SKM-1 treated with dmso at 0.1 percent for 144 hours (cell line): ENCODE results near the gene C17orf75.

Experiments
- DNase-seq: peaks from one replicate; lab custom pipeline; 2025; ENCODE audit not compliant: unreplicated experiment; lab: John Stamatoyannopoulos, UW

C17orf75 gene

DNA sequence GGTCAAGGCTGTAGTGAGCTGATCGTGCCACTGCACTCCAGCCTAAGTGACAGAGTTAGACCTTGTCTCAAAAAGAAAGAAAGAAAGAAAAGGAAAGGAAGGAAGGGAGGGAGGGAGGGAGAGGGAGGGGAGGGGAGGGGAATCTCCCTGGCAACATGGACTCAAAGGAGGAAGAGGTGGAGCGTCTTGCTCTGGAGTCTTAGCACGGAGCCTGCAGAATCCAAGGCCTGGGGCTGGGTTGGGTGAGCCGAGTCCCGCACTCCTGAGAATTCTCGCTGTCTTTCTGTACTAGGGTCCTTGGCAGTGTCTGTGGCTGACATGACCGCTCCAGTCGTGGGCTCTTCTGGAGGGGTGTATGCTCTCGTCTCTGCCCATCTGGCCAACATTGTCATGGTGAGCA, 36.9 kb downstream of the C17orf75 start:
- DNase-seq: no peak

DNA sequence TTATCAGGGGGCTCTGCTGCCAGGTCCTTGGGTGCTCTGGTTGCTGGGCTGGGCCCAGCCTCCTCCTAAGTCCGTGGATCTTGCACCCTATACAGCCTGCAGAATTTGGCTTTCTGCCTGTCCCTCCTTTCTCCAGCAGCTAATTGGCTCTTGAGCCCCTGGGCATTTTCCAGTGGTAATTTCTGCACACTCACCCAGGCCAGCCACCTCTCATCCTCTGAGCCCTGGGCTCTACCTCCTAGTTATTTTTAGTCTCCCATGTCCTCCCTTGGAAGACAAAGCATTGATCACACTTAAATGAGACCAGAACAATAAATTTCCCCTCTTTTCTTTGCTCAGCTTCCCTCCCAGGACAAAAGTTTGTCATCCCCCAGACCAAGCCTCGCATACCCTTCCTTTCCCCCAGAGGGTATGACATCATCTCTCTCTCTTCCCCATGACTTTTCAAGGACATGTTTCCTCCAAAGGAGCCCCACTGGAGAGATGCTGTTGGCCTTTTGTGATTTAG, 38.1 kb downstream of the C17orf75 start:
- no peak for DNase-seq

DNA sequence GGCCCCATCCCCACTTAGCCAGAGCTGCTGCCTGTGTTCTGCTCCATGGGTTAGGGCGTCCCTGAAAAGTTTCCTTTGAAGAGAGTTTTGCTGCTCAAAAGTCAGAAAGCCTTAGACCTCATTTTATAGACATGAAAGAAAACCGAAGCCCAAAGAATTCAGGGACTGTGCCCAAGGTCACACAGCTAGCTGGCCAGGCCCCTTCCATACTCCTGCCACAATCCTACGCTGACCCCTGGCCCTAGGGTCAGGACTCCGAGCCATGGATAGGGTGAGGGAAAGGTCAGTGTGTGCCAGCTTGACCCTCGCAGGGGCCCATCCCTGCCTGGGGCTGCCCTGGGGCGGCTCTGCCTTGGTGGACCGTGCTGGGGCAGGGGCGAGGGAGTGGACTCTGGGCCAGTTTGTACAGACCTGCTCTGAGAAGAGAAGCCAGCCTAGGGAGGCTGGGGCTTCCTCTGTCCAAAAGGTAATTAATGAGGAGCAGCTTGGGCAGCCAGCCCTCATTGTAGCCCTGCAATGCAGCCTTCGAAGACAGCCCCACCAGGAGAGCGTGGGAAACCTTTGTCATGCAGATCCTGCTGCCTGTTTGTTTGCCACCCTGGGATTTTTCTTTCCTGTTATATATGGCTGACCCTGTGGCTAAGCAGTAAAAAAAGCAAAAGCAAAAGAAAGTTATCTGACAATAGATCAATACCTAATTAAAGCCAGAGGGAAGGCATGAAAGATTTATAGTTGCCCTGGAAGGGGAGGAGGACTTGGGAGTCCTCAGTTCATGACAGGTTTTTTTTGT, 38.9 kb downstream of the C17orf75 start:
- no peak for DNase-seq

DNA sequence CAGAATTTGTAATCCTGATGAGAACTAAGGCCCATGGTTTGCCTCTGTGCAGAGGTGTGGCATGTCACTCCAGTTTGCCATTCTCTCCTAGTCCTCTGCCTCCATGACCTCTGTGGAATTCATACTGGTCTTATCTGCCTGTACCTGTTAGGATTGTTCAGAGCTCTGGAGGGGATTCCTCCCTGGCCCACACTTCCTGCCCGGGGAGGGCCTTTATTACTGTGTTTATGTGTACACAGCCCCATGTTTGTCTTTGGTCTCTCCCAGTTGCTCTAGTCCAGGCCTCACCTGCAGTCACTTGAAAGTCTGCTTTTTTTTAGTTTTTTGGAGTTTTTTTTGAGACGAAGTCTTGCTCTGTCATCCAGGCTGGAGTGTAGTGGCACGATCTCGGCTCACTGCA, 39.9 kb downstream of the C17orf75 start:
- DNase-seq: no peak

DNA sequence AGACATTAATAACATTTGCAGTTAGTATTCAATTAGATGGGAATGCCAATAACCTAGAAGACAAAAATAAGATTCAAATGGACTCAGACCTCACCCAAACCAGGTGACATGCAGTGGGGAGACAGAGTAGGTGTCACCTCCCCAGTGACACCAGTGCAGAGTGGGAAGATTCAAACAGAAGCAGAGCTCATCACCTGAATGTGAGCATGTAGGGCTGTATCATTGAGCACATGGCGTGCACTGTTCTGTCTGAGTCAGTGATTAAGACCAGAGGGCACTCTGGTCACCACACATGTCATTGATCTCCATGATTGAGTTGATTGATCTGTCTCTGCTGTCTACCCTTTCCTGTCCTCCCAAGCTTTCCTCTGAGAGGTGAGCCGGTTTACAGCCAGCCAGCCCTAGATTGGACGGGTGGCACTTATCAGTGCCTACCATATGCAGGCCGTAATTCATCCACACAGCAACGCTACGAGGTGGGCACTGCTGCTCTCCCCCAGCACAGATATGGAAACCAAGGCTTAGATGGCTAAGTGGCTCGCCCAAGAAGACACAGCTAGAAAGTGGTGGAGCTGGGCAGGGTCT, 42.3 kb downstream of the C17orf75 start:
- no peak for DNase-seq

DNA sequence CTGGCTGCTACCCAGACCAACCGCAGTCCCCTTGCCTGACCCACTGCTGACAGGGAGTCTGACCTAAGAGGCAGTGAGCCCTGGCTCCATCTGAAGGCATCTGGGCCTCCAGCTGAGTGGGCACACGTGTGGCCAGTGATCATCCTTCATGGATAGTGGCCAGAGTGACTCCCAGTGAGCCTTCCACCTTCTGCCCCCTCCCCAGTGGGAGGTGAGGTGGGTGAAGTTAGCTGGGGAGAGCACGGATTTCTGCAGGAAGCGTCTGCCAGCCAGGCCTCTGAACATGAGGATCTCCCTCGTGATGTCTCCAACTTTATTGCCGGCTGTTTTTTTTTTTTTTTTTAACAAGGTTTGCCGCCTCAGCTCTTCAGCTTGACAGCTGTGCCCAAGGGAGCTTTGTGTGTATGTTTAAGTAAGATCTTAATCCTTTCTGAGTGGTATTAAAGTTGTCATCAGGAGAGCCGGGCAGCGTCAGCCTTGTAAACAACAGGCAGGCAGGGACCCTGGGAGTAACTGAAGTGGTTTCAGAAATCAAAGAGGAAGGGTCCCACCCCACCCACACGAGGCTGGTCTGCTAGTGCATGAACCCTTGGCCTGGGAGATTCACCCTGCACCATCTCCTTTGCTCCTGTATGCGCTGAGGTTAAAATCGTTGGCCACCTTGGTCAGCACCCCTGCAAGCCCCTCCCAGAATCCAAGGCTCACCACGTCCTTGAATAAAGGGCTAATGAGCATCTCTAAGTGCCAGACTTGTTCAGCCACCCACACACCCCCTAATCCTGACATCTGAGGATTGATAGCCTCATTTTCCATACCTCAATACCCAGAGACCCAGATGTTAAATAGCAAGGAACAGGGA, 43.0 kb downstream of the C17orf75 start:
- DNase-seq: no peak

DNA sequence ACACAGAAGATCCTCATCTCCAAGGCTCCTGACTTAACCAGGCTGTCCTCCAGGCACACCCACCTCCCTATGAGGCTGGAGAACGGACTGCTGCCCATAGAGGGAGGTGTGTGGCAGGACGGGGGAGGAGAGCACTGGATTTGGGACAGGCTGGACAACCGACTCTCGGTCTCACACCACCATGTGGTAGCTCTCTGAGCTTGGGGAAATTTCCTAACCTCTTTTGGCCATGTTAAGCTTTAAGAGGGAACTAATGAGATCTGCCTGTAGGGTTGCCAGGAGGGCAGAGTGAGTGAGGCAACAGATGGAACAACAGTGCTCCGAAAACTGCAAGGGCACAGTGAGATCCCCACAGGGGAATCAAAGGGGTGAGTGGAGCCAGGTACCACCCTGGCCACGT, 43.7 kb downstream of the C17orf75 start:
- no peak for DNase-seq

DNA sequence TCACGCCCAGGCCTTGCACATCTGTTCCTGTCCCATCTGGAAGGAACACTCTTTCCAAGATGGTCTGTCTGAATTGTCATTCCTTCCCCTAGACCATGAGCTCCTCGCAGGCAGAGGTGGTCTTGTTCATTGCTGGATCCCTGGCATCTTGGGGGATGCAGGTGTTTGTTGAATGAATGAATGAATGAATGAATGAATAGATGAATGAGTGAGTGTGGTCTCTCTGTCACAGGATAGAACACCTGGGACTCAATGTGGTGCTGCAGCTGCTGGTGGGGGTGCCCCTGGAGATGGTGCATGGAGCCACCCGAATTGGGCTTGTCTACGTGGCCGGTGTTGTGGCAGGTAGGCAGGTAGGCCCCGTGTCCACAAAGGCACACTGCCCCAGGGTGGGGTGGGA, 44.1 kb downstream of the C17orf75 start:
- no peak for DNase-seq

DNA sequence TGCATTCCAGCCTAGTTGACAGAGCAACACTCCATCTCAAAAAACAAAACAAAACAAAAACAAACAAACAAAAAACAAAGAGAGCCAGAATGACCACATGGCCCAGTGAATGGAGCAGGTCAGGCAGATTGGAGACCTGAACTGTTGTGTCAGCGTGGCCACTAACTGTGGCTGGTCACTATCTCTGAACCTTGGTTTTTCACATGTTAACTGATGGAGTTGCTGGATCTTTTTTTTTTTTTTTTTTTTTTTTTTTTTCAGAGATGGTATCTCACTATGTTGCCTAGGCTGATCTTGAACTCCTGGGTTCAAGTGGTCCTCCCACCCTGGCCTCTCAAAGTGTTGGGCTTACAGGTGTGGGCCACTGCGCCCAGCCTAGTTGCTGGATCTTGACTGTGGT, 44.5 kb downstream of the C17orf75 start:
- no peak for DNase-seq

DNA sequence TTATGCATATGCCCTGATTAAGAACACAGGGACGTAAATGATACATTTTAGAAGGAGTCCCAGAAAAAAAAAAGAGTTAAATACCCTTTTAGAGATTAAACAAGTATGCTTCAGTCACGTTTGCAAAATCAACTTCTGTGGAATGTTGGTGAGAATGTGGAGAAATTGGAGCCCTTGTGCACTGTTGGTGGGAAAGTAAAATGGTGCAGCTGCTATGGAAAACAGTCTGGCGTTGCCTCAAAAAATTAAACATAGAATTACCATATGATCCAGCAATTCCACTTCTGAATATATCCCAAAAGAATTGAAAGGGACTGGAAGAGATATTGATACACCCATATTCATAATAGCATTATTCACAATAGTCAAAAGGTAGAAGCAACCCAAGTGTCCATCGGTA, 49.9 kb downstream of the C17orf75 start:
- no peak for DNase-seq

DNA sequence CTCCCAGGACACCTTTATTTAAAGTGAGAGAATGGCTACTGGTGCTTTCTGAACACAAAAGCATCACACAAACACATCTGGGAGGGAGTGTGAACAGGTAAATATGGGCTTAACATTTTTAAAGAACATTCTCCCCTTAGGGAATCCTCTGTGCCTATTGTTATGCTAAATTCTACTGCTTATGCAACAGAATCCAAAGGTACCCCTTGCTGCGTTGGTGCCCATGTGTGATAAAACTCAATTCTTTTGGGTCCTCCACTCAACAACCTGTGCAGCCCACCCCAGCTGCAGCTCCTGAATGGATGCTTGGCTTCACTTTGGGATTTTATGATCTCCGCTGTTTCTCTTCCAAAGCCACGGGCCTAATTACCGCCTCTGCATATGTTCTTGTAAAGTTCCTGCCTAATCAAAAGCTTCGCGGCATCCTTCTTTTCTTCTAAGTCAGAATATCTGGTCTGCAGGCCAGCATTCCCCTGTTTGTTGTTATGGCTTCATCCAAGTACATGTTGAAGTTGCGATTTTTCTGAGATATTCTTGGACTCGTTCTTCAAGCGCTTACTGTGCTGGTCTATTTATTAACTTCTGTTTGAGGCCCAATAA, 52.4 kb downstream of the C17orf75 start:
- no peak for DNase-seq

DNA sequence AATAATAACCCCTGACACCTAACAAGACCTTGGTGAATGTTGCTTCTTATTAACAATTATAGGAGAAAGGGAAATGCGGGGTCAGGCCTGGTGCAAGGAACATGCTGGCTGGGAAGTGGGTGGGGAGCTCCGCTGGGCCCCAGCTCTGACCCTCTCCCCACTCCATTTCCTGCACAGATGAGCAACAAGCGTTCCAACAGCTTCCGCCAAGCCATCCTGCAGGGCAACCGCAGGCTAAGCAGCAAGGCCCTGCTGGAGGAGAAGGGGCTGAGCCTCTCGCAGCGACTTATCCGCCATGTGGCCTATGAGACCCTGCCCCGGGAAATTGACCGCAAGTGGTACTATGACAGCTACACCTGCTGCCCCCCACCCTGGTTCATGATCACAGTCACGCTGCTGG, 53.4 kb downstream of the C17orf75 start:
- DNase-seq: no peak

DNA sequence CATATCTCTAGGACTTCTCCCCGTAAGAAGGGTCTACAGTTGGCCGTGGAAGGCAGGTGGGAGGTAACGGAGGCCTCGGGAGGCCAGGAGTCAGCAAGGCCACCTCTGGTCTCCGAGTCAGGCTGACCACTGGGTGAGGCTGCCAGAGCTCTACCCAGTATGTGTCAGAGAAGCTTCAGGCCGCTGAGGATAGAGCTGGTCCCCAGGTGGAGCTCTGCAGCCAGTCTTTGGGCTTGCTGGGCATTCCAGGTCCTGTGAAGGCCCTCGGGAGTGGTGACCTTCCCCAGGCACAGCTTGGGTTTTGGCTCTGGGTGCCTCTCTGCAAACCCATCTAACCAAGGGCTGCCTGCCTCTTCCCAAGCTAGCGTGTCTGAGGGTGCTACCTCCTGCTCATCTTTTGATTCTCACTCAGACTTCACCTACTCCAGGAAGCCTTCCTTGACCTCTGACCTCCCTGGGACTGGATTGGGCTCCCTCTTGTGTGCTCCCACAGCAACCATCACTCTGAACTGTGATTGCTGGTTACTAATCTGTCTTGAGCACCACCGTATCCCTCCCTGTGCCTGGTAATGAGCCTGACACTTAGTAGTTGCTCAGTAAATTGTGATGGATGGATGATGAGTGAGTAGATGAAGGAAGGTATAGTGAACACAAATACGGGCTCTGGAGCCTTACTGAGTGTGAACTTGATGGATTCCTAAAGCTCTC, 54.0 kb downstream of the C17orf75 start:
- DNase-seq: no peak

DNA sequence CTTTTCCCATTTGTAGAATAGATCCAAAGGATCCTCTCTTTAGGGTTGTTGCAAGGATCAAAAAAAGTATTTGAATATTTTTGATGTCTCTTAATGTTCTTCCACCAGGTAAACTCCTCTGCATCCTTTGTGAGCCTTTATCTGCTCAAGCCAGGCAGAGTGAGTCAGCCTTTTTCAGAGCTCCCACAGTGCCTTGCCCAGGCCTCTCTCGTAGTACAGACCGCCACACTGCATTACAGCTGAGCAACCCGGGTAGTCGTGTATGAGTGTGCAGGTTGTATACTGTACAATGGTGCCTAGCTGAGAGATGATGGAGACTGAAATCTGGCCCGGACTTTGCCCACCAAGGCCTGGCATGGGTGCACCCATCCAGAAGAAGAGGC, 55.5 kb downstream of the C17orf75 start:
- DNase-seq: no peak

DNA sequence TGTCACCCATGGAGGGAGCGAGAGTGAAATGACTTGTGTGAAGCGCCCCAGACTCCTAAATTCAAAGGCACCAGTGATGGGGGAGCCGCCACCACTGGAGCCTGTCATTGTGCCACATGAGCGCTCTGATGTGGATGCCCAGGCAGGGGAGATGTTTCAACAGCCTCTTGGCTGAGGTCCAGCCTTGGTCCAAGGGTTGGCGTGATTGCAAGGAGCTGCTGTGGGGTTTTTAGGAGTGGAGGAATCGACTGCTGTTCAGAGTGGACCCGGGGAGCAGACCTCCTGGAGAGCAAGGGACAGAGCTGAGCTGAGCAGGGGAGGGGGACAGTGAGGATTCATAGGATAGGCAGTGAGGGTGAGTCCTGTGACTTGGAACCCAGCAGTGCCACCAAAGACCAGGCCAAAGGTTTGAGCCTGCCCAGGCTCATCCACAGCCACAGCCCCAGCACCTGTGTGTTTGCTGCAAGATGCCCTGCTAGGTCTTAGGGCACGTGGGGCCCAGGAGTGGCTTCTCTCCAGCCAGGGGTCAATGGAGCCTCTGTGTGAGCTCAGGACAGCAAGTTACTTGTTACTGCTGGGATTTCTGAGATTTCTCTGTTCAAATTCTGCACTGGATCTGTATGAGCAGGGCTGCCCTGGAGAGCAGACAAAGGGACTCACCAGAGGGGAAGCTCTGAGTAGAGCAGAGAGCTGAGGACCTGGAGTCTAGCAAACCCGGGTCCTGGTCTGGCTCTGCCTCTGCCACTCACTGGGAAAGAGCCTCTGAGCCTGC, 56.0 kb downstream of the C17orf75 start:
- DNase-seq: no peak

DNA sequence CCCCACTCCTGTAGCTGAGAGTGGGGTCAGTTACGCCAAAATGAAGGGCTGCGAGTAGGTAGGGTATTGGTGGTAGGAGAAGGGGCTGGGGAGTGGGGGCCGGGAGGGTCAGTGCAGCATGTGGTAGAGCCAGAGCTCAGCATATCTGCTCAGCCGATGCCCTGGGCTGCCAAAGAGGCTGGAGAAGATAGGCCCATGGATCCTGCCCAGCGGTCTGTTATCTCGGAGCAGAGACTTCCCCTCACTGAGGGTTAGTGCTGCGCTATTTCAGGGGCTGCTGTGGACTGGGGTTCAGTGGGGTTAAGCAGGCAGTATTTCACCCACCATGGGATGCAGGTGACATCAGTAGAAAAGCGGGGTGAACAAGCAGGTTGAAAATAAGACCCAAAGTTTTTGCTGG, 56.7 kb downstream of the C17orf75 start:
- no peak for DNase-seq

DNA sequence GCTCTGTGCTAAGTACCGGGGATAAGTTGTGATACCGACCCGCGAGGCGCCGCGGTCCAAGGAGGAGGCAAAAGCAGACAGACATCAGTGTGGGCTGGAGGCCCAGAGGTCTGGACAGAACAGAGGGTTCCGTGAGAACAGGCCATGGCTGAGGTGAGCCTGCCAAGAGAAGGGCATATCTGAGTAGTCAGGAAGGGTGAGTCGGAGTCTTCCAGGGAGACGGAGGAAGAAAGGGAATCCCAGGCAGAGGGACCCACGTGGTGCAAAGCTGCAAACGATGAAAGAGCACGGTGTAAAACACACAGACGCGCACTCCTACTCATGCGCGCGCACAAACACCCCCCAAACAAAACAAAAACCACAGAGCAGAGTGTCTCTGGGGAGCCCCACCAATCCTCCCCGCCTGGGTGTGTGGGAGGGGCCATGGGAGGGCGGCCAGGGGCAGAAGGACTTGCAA, 58.2 kb downstream of the C17orf75 start:
- DNase-seq: no peak

DNA sequence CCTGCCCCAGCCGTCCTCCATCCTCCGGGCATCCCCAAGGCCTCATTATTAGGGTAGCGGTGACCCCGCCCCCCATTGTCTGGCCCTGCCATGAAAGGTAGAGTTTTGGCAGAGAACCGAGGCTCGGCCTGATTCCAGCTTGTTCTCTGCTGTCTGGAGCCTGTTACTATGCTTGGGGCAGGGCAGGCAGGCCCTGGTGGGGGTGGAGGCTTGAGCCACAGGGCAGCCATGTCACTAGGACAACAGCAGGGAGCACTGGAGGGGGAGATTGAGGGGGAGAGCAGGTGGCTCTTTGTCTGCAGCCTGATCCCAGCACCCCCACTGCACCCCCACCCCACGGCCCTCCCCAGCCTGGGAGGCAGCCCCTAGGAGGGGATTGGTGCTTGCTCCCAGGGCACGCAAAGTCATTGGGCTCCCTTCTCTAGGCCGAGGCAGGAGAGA, 60.9 kb downstream of the C17orf75 start:
- DNase-seq: no peak

DNA sequence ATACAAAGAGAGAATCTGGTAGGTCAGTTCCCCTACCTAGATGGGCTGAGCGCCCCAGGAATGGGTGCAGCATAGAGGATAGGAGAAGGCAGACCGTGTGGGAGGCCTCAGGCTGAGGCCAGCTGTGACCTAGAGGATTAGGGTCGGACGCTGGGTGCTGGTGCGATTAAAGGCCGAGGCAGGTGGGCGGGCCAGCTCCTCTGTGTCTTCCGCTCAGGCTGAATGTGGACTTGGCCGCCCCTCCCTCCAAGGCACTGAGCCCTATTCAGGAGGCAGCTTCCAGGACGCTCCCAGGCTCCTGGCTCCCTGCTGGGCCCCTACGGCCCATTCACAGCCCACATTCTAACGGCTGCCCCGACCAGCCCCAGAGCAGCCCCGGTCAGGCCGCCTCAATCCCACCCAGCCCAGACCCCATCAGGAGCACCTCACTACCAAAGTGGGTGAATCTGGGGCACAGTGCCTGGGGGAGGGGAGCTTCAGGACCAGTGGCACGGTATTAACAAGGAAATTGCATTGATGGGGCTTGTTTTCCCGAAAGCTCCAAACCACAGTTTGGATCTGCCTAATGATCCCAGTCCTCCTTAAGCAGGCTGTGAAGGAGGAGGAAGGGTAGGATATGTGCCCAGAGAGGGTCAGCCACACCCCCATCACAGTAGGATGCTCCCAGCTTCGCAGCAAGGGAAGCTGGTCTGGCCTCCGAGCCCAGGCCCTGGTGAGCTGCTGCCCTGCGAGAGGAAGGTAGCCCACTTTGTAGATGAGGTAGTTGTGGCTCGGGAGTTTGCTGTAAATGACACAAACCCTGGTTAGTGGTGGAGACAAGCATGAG, 61.9 kb downstream of the C17orf75 start:
- no peak for DNase-seq
